ENCODE measurements around the gene PGC. TPM values are rescaled to one million over a fixed set of nuclear protein-coding genes. Genes with fewer than 3 reads are reported as not detected.

PGC gene
- not detected in 2 replicates for total RNA-seq (2014; rRNA removed; shearing (Covaris generic))
- polyA plus RNA-seq (2015; cell fraction: cytosol; rRNA removed): not detected in 2 replicates
- polyA plus RNA-seq (2015; cell fraction: nucleus; rRNA removed): not detected in 2 replicates

GRCh38 chr6:41747256-41748101, at the start of gene PGC:
PGC (minus strand) TSS chr6:41747397; CDS start chr6:41747334, 63 bp downstream.
- no peak for DNase-seq (ENCODE audit: low read depth)

GRCh38 chr6:41796474-41796873, 49.3 kb upstream of the PGC start:
- no peak for DNase-seq (ENCODE audit: low read depth)

- DNase-seq (ENCODE audit: low read depth): no peak
Observed at GRCh38 chr6:41791984-41792383, 44.8 kb upstream of the PGC start.

GRCh38 chr6:41791305-41791704, 44.1 kb upstream of the PGC start:
- no peak for DNase-seq (ENCODE audit: low read depth)

- no peak for DNase-seq (ENCODE audit: low read depth)
Observed at GRCh38 chr6:41790045-41790444, 42.8 kb upstream of the PGC start.

GRCh38 chr6:41789390-41789724, 42.2 kb upstream of the PGC start:
- DNase-seq (ENCODE audit: low read depth): no peak

GRCh38 chr6:41787219-41787917, 40.2 kb upstream of the PGC start, which contains the start of gene TOMM6:
TOMM6 (plus strand) TSS chr6:41787694; CDS start chr6:41787698, 4 bp downstream.
- peak; percentile 94 for DNase-seq (ENCODE audit: low read depth)

GRCh38 chr6:41786451-41787218, 39.4 kb upstream of the PGC start:
- DNase-seq (ENCODE audit: low read depth): peak; percentile 64

GRCh38 chr6:41785689-41786450, 38.7 kb upstream of the PGC start:
- DNase-seq (ENCODE audit: low read depth): no peak

- no peak for DNase-seq (ENCODE audit: low read depth)
Observed at GRCh38 chr6:41785254-41785653, 38.1 kb upstream of the PGC start.

- no peak for DNase-seq (ENCODE audit: low read depth)
Observed at GRCh38 chr6:41784581-41785171, 37.5 kb upstream of the PGC start.

- DNase-seq (ENCODE audit: low read depth): no peak
Observed at GRCh38 chr6:41783106-41783780, 36.0 kb upstream of the PGC start.

GRCh38 chr6:41781366-41781730, 34.2 kb upstream of the PGC start:
- DNase-seq (ENCODE audit: low read depth): no peak

GRCh38 chr6:41780551-41781365, 33.6 kb upstream of the PGC start, which contains the start of gene PRICKLE4:
PRICKLE4 (plus strand) TSS chr6:41780782; CDS start chr6:41783474, 2,692 bp downstream.
- DNase-seq (ENCODE audit: low read depth): no peak

GRCh38 chr6:41779788-41780550, 32.8 kb upstream of the PGC start, which contains the start of gene FRS3:
FRS3 (minus strand) TSS chr6:41779900; CDS start chr6:41776987, 2,913 bp downstream.
- DNase-seq (ENCODE audit: low read depth): peak; percentile 88

GRCh38 chr6:41779336-41779735, 32.1 kb upstream of the PGC start:
- DNase-seq (ENCODE audit: low read depth): no peak

GRCh38 chr6:41778895-41779294, 31.7 kb upstream of the PGC start:
- DNase-seq (ENCODE audit: low read depth): no peak

Data from HT1080 (cell line).